ENCODE data around the gene ZNF136.

Gene ZNF136

DNA sequence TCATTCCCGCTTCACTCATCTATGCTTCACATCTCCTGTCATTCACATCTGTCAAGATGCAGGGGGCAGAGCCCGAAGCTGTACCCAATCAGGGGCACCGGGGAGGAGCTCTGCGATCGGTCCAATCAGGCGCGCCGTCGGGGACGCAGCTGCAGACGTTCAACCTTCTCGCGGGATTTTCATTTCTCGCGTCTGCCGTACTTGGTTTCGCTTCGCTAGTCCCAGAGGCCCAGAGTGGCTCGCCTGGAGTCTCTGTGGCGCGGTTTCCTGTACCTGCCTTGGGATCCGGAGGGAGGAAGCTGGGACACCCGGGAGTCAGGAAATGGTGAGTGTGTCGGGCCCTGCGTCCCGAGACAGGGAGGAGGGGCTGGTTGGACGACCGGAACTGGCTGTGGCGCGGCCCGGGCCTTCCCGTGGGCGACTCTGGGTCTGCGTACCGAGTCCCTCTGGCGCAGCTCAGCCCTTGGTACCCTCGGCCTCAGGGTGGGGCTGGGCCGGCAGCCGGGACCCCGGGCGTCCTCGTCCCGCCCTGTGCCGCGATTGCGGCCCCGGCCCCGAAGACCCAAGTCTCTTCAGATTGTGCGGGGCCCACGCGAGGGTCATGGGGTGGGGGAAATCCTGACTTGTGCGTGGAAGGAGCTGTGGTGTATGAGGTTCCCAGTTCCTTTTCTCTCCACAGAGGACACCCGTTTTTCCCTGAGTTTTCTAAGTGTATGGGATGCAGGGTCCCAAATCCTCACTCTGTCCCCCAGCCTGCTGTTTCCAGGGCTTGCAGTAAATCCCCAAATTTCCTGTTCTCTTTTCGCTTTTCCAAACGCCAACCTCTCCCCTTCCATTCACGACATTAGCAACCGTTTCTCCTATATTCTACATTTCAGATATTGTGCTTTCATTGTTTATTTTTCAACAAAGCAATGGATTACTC, at the start of gene ZNF136:
TSS of gene ZNF136 (plus strand) at position 215 of the 925 bp plus-strand sequence. CDS start at position 323, 108 bp downstream.
- peak; percentile 96 for DNase-seq

GRCh38 chr19:12113121-12113520, 49.8 kb upstream of the ZNF136 start:
- no peak for DNase-seq

GRCh38 chr19:12117201-12117970, 45.5 kb upstream of the ZNF136 start:
- no peak for DNase-seq

DNA sequence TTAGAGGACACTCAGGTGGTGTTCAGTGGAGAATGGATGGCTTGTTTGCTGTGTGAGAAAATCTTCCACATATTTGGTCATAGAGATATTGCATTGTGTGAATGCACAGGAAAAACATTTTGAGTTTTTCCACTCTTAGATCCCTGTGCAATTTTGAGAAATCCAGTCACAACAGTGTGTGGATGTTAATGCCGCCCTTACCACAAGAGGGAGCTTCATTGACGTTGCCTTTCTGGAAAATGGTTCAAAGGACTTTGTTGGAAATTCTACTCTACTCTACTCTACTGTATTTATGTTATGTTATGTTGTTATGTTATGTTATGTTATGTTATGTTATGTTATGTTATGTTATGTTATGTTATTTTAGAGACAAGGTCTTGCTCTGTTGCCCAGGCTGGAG, 36.2 kb upstream of the ZNF136 start:
- no peak for DNase-seq

DNA sequence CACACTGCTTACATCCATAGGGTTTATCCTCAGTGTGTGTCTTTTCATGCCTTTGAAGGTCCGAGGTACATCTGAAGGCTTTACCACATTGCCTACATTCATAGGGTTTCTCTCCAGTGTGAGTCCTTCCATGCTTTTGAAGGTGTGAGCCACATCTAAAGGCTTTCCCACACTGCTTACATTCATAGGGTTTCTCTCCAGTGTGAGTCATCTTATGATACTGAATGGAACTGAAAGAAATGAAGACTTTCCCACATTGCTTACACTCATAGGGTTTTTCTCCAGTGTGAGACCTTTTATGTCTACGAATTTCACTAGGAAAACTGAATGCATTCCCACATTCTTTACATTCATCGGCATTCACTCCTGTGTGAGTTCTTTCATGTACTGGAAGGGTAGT, 29.8 kb upstream of the ZNF136 start:
- no peak for DNase-seq

GRCh38 chr19:12137221-12137940, 25.5 kb upstream of the ZNF136 start:
- no peak for DNase-seq

DNA sequence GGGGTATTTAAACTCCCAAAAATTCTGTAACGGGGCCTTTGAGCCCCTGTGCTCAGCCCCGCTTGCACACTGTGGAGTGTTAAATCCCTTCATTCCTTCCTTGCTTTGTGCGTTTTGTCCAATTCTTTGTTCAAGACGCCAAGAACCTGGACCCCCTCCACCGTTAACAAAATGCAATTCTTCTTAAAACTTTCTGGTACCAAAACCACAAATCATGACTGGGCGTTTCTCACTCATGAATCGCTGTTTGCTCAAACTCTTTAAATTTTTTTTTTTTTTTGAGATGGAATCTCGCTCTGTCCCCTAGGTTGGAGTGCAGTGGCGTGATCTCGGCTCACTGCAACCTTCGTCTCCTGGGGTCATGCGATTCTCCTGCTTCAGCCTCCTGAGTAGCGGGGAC, 23.6 kb upstream of the ZNF136 start:
- no peak for DNase-seq

- peak; percentile 89 for DNase-seq
These were observed 22.9 kb upstream of the ZNF136 start, which contains the start of gene ZNF20 for GRCh38 chr19:12139885-12140544. TSS of gene ZNF20 (minus strand) at chr19:12140350. CDS start at chr19:12140182, 168 bp downstream.

DNA sequence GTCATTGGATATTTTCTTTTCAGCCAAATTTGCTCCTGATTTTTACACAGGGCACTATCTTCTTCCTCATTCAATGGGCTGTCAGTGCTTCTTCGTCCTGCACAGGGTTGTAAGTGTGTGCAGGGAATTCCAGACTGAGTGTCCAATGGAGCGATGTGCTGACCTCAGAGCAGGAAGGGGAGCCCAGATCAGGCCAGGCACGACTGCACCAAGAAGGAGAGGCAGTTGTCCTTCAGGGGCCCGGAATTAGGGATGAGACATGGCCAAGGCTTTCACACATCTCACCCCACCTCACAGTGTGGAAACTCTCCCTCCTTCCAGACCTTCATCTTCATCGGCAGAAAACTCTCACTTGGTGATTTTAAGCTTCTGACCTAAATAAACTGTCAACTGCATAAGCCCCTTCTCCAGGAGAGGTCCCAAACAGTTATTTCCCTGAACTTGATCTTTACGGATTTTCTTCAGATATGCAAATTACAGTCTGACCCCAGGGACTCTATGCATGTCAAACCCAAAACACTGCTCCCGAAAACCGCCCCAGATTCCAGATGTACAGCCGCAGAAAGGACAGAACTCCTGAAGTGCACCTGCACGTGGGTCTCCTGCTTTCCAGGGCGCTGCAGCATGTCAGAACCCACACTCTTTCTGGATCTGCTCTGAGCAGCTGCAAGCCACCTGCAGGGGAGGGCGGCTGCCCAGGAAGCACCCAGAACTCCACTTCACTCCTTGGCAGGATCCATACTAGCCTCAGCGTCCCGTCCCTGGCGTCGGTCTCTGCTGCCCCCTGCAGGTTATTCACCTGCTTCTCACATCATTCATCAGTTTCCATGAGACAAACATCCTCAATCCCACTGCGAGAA, 22.1 kb upstream of the ZNF136 start:
- peak; percentile 93 for DNase-seq

GRCh38 chr19:12141405-12141736, 21.5 kb upstream of the ZNF136 start:
- DNase-seq, result no peak

DNA sequence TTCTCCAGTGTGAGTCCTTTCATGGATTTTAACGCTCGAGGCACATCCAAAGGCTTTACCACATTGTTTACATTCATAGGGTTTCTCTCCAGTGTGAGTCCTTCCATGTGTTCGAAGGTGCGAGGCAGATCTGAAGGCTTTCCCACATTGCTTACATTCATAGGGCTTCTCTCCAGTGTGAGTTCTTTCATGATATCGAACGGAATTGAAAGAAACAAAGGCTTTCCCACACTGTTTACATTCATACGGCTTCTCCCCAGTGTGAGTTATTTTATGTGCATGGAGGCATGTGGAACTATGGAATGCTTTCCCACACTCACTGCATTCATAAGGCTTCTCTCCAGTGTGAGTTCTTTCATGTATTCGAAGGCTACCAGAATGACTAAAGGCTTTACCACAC, 17.5 kb upstream of the ZNF136 start:
- no peak for DNase-seq

- DNase-seq, result no peak
These were observed 7.5 kb upstream of the ZNF136 start for GRCh38 chr19:12155324-12155860.

- peak; percentile 90 for DNase-seq
These were observed 6.5 kb upstream of the ZNF136 start, which contains the start of gene ZNF625 for GRCh38 chr19:12156223-12157058. TSS of gene ZNF625 (minus strand) at chr19:12156734. CDS start at chr19:12156558, 176 bp downstream.

DNA sequence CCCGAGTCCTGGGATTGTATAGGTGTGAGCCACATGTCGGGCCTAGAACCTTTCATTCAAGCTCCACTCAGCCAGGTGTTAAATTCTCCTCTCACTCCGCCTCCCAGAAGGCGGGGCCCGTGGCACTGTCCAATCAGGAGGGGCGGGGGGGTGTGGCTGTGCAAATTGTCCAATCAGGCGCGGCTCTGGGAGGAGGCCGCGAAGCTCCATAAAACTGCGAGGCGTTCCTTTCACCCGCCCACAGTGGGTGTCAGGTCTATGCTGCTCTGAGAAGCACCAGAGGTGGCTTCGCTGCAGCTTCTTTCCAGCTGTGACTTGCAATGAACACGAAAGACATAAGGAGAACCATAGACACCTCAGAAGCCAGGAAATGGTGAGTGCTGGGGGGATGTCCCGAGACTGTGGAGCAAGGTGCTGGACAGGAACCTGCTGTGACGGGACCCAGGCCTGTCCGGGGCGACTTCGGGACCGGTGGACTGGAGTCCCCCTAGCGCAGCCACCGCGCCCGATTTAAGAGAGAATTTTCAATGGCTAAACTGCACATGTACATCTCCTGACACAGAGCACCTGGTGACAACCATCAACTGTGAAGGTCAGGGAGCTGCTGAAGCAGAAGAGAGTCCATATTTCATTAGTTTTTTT, 3.0 kb upstream of the ZNF136 start:
- no peak for DNase-seq

GRCh38 chr19:12162513-12162881, 399 bp upstream of the ZNF136 start:
- no peak for DNase-seq

DNA sequence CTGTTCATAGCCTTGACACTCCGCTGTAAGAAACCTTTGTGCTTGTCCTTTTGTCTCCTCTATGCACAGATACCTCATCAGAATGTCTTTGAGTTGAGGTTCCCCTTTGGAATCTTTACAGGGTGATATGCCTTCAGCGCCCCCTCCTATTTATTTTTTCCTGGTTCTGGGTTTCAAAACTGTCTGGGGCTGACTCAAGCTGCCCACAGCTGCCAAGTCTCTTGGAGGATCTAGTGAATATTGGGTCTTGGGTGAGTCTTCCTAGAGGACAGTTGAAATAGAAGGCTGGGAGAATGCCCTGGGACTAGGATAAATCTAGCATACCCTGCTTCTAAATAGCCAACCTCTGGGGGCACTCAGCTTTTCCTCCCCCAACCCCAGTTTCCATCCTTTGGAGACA, 930 bp downstream of the ZNF136 start:
- DNase-seq, result no peak

DNA sequence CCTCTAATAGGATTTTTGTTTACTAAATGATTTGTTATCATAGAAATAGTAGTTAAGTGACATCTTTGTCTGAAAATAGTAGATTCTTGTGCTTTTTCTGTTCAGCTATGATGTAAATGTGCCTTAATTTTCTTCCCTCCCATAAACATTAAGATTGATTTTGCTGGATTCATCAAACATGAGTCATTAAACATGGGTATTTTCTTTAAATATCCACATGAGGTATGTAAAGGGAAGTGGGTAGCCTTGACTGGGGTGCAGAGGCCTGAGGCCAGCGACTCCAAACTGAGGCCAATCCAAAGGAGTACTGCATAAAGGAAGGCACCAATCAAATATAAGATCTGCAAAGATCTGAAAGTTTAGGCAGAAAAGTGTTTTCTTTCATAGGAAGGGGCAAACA, 3.7 kb downstream of the ZNF136 start:
- DNase-seq, result no peak

DNA sequence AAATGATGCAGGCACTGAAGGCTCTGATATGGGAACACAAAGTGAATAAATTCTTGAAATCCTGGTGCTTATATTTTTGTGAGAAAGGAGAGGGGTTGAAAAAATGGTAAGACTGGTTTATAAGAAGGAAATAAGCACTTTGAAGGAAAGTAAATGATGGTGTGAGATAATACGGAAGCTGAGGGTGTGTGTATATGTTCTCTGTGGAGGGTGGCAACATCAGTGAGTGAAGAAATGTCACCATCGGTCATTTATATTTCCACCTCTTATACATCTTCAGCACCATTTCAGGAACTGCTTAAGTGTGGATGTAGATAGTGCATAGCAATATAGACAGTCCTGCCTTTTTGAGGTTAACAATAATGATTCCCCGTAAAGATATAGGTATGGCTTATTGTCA, 17.5 kb downstream of the ZNF136 start:
- no peak for DNase-seq

- DNase-seq, result no peak
These were observed 24.7 kb downstream of the ZNF136 start for GRCh38 chr19:12187625-12188024.
